NCI-H2196 (cell line): ENCODE data around the gene NELFB.

Source experiments
- DNase-seq: peaks from one replicate; lab custom pipeline; 2025; ENCODE audit not compliant: unreplicated experiment; lab: John Stamatoyannopoulos, UW

The NELFB gene

GRCh38 chr9:137254624-137255447 lies at the start of gene NELFB:
TSS of gene NELFB (plus strand) at chr9:137255327.
- DNase-seq = peak; percentile 92

GRCh38 chr9:137206602-137207001 lies 48.5 kb upstream of the NELFB start:
- DNase-seq = no peak

- no peak for DNase-seq
These were observed 43.6 kb upstream of the NELFB start for GRCh38 chr9:137211532-137211931.

- no peak for DNase-seq
These were observed 42.6 kb upstream of the NELFB start for GRCh38 chr9:137212520-137212919.

DNA sequence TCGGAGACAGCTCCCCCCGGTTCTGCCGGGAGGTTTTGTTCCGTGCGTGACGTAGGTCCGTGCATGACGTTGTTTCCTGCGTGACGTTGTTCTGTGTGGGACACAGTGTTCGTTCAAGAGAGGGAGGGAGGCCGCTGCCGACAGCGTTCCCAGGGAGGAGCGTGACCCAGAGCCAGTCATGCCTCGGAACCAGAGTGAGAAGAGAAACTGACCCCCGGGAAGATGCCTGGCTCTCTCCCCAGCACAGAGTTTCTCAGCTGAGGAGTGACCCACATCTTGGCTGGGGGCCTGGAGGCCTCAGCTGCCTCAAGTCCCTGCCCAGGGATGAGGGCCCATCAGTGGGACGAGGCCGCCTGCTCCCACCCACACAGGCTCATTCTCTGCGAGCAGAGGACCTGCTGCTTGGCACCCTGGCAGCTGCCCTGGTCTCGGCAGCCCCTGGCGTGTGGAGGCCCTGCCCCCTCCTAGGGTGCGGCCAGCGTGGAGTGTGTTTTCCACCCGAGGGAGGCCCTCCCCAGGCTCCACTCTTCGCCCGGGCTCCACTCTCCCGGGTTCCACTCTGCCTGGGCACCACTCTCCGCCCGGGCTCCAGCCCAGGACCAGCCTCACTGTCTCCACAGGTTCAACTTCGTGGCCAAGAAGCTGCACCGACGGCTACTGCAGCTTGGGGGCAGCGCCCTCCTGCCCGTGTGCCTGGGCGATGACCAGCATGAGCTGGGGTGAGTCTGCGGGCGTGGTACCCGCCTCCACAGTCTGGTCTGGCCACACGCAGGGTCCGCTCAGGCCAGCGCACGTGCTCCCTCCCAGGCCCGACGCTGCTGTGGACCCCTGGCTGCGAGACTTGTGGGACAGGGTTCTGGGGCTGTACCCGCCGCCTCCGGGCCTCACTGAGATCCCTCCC lies 41.7 kb upstream of the NELFB start:
- DNase-seq = peak; percentile 14

GRCh38 chr9:137214620-137215019 lies 40.5 kb upstream of the NELFB start:
- no peak for DNase-seq

- no peak for DNase-seq
These were observed 39.7 kb upstream of the NELFB start for GRCh38 chr9:137215196-137215986.

DNA sequence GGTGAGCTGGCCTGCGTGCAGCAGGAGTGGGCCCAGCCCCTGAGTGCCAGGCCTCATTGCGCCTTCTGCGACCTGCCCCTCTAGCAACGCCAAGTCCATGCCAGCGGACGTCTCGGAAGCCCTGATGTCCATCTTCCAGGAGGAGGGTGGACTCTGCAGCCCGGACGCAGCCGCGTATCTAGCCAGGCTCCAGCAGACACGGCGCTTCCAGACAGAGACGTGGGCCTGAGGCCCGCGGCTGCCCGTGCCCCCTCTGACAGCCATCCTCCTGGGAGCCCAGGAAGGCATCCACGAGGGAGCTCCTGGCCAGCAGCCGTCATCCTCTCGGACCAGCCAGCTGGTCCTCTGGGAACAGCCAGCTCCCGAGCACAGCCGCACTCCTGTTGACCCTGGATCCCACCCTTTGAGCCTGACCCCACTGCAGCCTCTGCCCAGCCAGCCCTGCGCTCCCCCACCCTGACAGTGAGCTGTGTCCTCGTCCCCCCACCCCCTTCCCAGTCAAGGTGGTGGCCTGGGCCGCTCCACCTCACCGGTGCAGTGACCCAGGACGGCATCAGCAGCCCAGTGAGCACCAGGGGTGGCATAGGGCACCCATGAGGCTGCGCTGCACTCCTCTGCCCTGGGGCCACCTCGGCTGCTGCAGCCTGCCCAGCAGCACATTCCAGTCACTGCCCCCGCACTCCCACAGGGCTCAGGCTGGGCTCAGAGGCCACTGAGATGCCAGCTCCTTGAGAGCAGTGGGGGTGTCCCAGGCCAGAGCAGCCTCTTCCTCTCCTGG lies 38.8 kb upstream of the NELFB start:
- DNase-seq = no peak

- DNase-seq = peak; percentile 91
These were observed 37.6 kb upstream of the NELFB start for GRCh38 chr9:137217276-137218211.

DNA sequence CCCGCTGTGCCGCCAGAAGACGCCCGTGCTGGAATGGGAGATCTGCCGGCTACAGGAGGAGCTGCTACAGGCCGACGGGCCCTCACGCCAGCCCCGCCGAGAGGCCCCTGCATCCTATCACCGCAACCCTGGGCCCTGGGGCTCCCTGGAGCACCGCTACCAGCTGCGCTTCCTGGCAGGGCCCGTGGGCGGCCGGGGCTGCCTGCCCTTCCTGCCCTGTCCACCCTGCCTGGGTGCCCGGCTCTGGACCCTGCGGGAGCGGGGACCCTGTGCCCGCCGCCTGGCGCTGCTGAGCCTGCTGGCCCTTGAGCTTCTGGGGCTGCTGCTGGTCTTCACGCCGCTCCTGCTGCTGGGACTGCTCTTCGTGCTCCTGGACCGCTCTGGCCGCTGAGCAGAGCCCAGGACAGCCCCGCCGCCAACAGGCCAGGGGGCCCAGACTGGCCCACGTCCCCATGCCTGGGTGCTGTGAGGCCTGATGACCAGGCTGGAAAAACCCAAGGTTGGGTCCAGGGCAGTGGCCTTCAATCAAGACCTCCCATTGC lies 36.8 kb upstream of the NELFB start:
- DNase-seq = no peak

DNA sequence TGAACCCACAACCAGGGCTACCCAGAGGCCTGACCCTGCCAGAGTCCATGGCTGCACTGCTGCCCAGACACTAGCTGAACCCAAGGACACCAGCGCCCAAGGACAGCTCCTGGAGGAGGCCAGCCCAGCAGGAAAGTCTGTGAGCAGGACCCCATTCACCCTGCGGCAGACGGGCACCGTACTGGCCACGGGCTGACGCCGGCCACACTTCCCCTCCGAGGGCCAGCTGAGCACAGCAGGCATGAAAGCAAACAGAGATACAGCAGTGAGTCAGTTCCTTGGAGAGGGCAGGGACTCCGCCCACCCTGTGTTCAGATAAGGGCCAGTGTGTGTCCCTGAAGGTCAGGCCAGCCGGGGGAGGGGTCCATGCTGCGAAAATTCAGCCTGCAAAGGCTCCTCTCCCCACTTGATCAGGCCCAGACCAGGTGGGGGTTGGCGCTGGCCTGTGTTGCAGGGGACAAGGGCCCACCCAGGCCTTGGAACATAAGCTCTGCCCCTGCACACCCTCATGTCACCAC lies 36.3 kb upstream of the NELFB start:
- DNase-seq = peak; percentile 64

DNA sequence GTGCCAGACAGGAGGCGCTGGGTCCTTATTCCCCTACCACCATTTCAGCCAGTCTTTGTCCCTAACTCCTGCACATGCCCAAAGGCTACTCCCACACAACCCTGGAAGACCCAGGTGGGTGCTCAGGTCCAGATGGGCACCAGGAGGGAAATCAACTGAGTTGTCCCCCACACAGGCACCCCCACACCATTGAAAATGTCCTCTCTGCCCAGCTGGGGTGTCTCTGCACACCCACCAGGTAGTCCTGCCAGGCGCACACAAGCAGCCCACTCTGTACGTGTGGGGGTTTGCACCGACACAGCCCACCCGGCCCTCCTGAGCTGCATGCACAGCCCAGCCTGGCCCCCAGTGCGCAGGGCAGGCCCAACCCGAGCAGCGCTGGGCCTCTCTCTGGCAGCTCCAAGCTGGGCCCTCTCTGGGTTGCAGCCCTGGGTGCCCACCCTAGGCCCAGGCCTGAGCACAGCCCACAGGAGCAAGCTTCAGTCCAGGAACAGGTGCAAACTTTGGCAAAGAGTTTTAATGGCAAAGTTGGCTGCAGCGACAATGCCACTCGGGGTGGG lies 35.3 kb upstream of the NELFB start:
- DNase-seq = no peak

DNA sequence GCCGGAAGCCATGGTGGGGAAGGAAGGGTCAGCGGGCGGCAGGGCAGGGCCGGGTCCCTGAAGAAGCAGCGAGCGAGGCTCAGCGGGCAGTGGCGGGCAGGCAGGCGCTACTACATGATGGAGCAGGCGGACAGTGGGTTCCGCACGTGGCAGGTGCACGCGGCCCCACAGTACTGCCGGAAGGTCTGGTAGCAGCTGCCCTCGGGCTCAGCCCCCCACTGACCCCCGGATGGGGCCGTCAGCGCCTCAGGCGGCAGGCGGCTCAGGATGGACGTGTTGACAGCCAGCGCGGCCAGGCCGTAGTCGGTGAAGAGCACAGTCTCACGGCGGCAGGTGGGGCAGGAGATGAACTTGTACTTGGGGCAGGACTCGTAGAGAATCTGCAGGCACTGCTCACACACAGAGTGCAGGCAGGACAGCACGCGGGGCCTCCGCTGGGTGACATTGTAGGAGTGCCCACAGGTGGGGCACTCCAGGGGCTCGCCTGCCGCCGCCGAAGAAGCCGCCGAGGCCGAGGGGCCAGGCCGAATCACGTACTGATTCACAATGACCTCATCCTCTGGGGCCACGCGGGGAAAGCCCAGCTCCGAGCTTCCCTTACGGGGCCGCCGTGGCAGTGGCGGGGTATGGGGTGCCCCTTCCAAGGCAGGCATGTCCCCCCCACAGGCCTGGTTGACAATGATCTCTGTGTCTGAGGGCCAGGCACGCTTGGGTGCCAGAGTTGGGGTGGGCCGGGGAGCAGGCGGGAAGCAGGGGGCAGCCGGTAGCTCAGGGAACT lies 34.6 kb upstream of the NELFB start:
- DNase-seq = no peak

GRCh38 chr9:137221095-137221505 lies 34.0 kb upstream of the NELFB start:
- no peak for DNase-seq

GRCh38 chr9:137221506-137222111 lies 33.5 kb upstream of the NELFB start:
- DNase-seq = peak; percentile 52

DNA sequence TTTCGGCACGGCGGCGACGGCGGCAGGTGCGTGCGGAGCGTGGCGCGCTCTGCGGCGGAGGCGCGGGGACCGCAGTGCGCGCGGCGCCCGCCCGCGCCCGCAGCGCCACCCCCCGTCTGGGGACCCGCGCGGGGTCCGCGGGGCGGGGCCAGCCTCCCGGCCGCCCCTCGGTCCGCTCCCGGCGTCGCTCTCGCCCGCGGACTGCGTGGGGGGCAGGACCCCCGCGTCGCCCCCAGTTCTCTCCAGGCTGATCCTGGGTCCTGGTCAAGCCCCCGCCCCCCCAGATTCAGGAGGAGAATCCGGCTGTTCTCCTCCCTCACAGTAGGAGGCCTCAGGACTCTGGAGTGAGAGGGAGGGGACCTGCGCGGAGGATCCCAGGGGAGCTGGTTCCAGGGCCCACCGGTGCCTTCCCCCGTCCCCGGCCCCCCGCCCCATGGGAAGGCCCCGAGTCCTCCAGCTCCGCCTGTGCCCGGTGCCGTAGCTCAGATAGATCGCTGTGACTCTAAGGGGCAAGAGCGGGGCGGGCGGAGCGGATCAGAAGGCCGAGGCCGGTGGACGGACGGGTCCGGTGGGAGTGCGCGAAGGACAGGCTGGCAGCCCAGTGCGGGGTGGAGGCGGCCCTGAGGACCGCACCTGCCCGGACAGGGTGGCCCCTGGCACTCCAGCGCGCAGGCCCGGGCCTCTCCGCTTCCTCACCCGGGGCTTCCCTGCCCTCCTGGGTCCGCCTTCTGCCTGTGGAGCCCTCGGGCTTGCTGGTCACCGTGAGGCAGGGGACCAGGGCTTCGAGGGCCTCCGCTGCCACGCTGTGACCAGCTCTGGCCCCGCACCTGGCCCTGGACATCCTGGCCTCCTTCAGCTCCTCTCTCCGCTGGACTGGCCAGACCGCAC lies 32.7 kb upstream of the NELFB start, which contains the start of gene RNF208:
Gene RNF208, minus strand, starts transcription at position 51 of the 888 bp plus-strand sequence. CDS start 1,028 bp downstream, outside the sequence.
- no peak for DNase-seq
